Fibroblast of lung (primary cell): ENCODE results near the gene TMEM89.

Experiments
- CTCF ChIP-seq, 2 donors: IDR thresholded peaks in 1 of 2; conservative IDR thresholded peaks in 1 of 2; 1 replicate in 1 of 2; 2 replicates in 1 of 2; pipeline ENCODE4 v1.5.1; 2011 to 2012; ENCODE audit warnings: low read length in 2 of 2, control low read depth in 1 of 2, inconsistent platforms in 1 of 2, low read depth in 1 of 2, mild to moderate bottlenecking in 1 of 2
- EZH2 ChIP-seq: IDR thresholded peaks from 2 replicates; pipeline ENCODE4 v1.5.1; 2012; ENCODE audit warnings: low read length, control low read depth, mild to moderate bottlenecking; ENCODE audit errors: missing control alignments

GRCh38 chr3:48633256-48633655 is 11.7 kb upstream of the TMEM89 start:
- no peak for TF ChIP-seq CTCF (conservative IDR thresholded peaks at IDR 0.05 in 1 of 2, IDR thresholded peaks at IDR 0.05 in 1 of 2; ENCODE audit: low read depth in 1 of 2, low read length in 2 of 2)
- TF ChIP-seq EZH2 = no peak
